MG63 (cell line): Measurements from ENCODE around the gene ESR1. TPM values are rescaled to one million over a fixed set of nuclear protein-coding genes. Genes with fewer than 3 reads are reported as not detected.
A peak's percentile ranks its signal among the peaks of the same experiment; 100 is the strongest.
"Not testable (repeated sequence)": the region's sequence is repeated elsewhere in the genome, so short reads cannot be mapped to it uniquely, and the experiment has no call there.

Experiments
- DNase-seq: peaks from one replicate; pipeline ENCODE4 v3.0.0-alpha.2; 2020
- H3K27me3 ChIP-seq: fragments of 250-450 bp; sonication (Bioruptor Pico); 2 replicates; pipeline ENCODE4 v1.5.1; 2020; ENCODE audit warnings: mild to moderate bottlenecking, moderate library complexity
- H3K36me3 ChIP-seq: fragments of 250-450 bp; sonication (Bioruptor Pico); 2 replicates; pipeline ENCODE4 v1.5.1; 2020; ENCODE audit warnings: mild to moderate bottlenecking, moderate library complexity
- H3K4me3 ChIP-seq: fragments of 250-450 bp; sonication (Bioruptor Pico); 2 replicates; pipeline ENCODE4 v1.5.1; 2020; ENCODE audit warnings: mild to moderate bottlenecking, moderate library complexity
- H3K9me3 ChIP-seq: fragments of 250-450 bp; sonication (Bioruptor Pico); 2 replicates; pipeline ENCODE4 v1.5.1; 2020; ENCODE audit warnings: mild to moderate bottlenecking, moderate library complexity
- total RNA-seq: library from RNA; depleted of rRNA; stranded (reverse); fragments of >200 nt; shearing (Covaris generic); gene quantifications from 2 replicates; pipeline ENCODE4 v1.2.3, GENCODE V29; 2014; ENCODE audit warnings: low replicate concordance

The ESR1 gene
- total RNA-seq, 1 experiment from 2014 or later: not detected

GRCh38 chr6:151911401-151911800 lies 103.9 kb downstream of the ESR1 start:
- Histone ChIP-seq H3K27me3 (no peaks in the 10 kb centered on the region), H3K36me3 (no peaks in the 10 kb centered on the region), H3K4me3 (no peak overlapping the region), H3K9me3 (no peaks in the 10 kb centered on the region)
- peak; percentile 13 for DNase-seq

- DNase-seq: no peak
- Histone ChIP-seq H3K9me3 (peaks cover 2% of the 10 kb centered on the region; the same call in 1 of the 2 replicates), H3K27me3 (no peaks in the 10 kb centered on the region)
Measured at GRCh38 chr6:151914484-151914883, 107.0 kb downstream of the ESR1 start.

GRCh38 chr6:151916075-151916474 lies 108.6 kb downstream of the ESR1 start:
- H3K36me3 ChIP-seq: no peaks in the 10 kb centered on the region
- H3K9me3 ChIP-seq: peaks cover 2% of the 10 kb centered on the region; the same call in 1 of the 2 replicates
- H3K4me3 ChIP-seq: no peak overlapping the region
- no peak for DNase-seq
- no peaks in the 10 kb centered on the region for H3K27me3 ChIP-seq

More at GRCh38 chr6:151914484-151914883, 107.0 kb downstream of the ESR1 start:
- Histone ChIP-seq H3K4me3 (no peak overlapping the region), H3K36me3 (no peaks in the 10 kb centered on the region)

GRCh38 chr6:151916680-151917164 lies 109.2 kb downstream of the ESR1 start:
- peaks cover 2% of the 10 kb centered on the region; the same call in 1 of the 2 replicates for H3K9me3 ChIP-seq
- peak; percentile 66 for DNase-seq
- H3K4me3 ChIP-seq: no peak overlapping the region
- H3K36me3 ChIP-seq: no peaks in the 10 kb centered on the region
- no peaks in the 10 kb centered on the region for H3K27me3 ChIP-seq

- Histone ChIP-seq H3K27me3 (no peaks in the 10 kb centered on the region), H3K4me3 (no peak overlapping the region), H3K9me3 (peaks cover 2% of the 10 kb centered on the region; the same call in 1 of the 2 replicates), H3K36me3 (no peaks in the 10 kb centered on the region)
- no peak for DNase-seq
Measured at GRCh38 chr6:151917531-151918329, 110.2 kb downstream of the ESR1 start.

- no peaks in the 10 kb centered on the region for H3K9me3 ChIP-seq
- no peak for DNase-seq
- no peak overlapping the region for H3K4me3 ChIP-seq
- no peaks in the 10 kb centered on the region for H3K27me3 ChIP-seq
- no peaks in the 10 kb centered on the region for H3K36me3 ChIP-seq
Measured at GRCh38 chr6:151940307-151940706, 132.8 kb downstream of the ESR1 start.

GRCh38 chr6:151948002-151948743 lies 140.7 kb downstream of the ESR1 start:
- DNase-seq: no peak

GRCh38 chr6:151958332-151958731 lies 150.8 kb downstream of the ESR1 start:
- H3K27me3 ChIP-seq: no peaks in the 10 kb centered on the region
- H3K4me3 ChIP-seq: no peak overlapping the region
- no peaks in the 10 kb centered on the region for H3K36me3 ChIP-seq
- H3K9me3 ChIP-seq: no peaks in the 10 kb centered on the region
- no peak for DNase-seq

More at GRCh38 chr6:151948002-151948743, 140.7 kb downstream of the ESR1 start:
- H3K27me3 ChIP-seq: no peaks in the 10 kb centered on the region
- H3K9me3 ChIP-seq: no peaks in the 10 kb centered on the region
- no peak overlapping the region for H3K4me3 ChIP-seq
- no peaks in the 10 kb centered on the region for H3K36me3 ChIP-seq

- Histone ChIP-seq H3K27me3 (no peaks in the 10 kb centered on the region), H3K36me3 (no peaks in the 10 kb centered on the region), H3K4me3 (no peak overlapping the region), H3K9me3 (no peaks in the 10 kb centered on the region)
- DNase-seq: no peak
Measured at GRCh38 chr6:151959086-151959485, 151.6 kb downstream of the ESR1 start.

- H3K9me3 ChIP-seq: no peaks in the 10 kb centered on the region
- no peaks in the 10 kb centered on the region for H3K27me3 ChIP-seq
- no peaks in the 10 kb centered on the region for H3K36me3 ChIP-seq
- H3K4me3 ChIP-seq: no peak overlapping the region
- no peak for DNase-seq
Measured at GRCh38 chr6:151961809-151962208, 154.3 kb downstream of the ESR1 start.

- H3K9me3 ChIP-seq: no peaks in the 10 kb centered on the region
- no peak for DNase-seq
- no peaks in the 10 kb centered on the region for H3K36me3 ChIP-seq
- no peaks in the 10 kb centered on the region for H3K27me3 ChIP-seq
- H3K4me3 ChIP-seq: no peak overlapping the region
Measured at GRCh38 chr6:151962246-151962846, 154.9 kb downstream of the ESR1 start.

GRCh38 chr6:151963001-151963400 lies 155.5 kb downstream of the ESR1 start:
- H3K36me3 ChIP-seq: no peaks in the 10 kb centered on the region
- no peaks in the 10 kb centered on the region for H3K9me3 ChIP-seq
- no peak overlapping the region for H3K4me3 ChIP-seq
- no peaks in the 10 kb centered on the region for H3K27me3 ChIP-seq
- no peak for DNase-seq

GRCh38 chr6:151964412-151964811 lies 156.9 kb downstream of the ESR1 start:
- H3K9me3 ChIP-seq, DNase-seq, H3K36me3 ChIP-seq, H3K27me3 ChIP-seq, H3K4me3 ChIP-seq: not testable (repeated sequence)

- H3K9me3 ChIP-seq: no peaks in the 10 kb centered on the region
- H3K27me3 ChIP-seq: no peaks in the 10 kb centered on the region
- H3K4me3 ChIP-seq: no peak overlapping the region
- no peak for DNase-seq
- no peaks in the 10 kb centered on the region for H3K36me3 ChIP-seq
Measured at GRCh38 chr6:151974061-151974617, 166.7 kb downstream of the ESR1 start.

- no peaks in the 10 kb centered on the region for H3K36me3 ChIP-seq
- H3K27me3 ChIP-seq: no peaks in the 10 kb centered on the region
- no peaks in the 10 kb centered on the region for H3K9me3 ChIP-seq
- no peak for DNase-seq
- no peak overlapping the region for H3K4me3 ChIP-seq
Measured at GRCh38 chr6:151975795-151976194, 168.3 kb downstream of the ESR1 start.

GRCh38 chr6:151988199-151988598 lies 180.7 kb downstream of the ESR1 start:
- not testable (repeated sequence) for H3K36me3 ChIP-seq, H3K9me3 ChIP-seq, H3K4me3 ChIP-seq, H3K27me3 ChIP-seq, DNase-seq

- Histone ChIP-seq H3K4me3 (no peak overlapping the region), H3K27me3 (no peaks in the 10 kb centered on the region), H3K9me3 (no peaks in the 10 kb centered on the region), H3K36me3 (no peaks in the 10 kb centered on the region)
- DNase-seq: no peak
Measured at GRCh38 chr6:151992091-151992490, 184.6 kb downstream of the ESR1 start.
